Endothelial cell of umbilical vein (primary cell): ENCODE results near the gene TXNDC9.

Source experiments
- EZH2 ChIP-seq: IDR thresholded peaks from 2 replicates; pipeline ENCODE4 v1.6.1; 2012; ENCODE audit warnings: borderline replicate concordance, low read depth, mild to moderate bottlenecking, moderate library complexity, low read length, inconsistent platforms; ENCODE audit not compliant: severe bottlenecking
- GATA2 ChIP-seq: IDR thresholded peaks from 2 replicates; pipeline ENCODE4 v1.7.0; 2011; ENCODE audit warnings: low read depth, mild to moderate bottlenecking, moderate library complexity, mixed read lengths, low read length; ENCODE audit not compliant: insufficient read length, insufficient read depth
- JUN ChIP-seq: IDR thresholded peaks from 2 replicates; pipeline ENCODE4 v1.6.1; 2011; ENCODE audit warnings: borderline replicate concordance, low read depth; ENCODE audit not compliant: insufficient read length, insufficient read depth
- MYC ChIP-seq: IDR thresholded peaks from one replicate; pipeline ENCODE4 v1.6.1; 2011; ENCODE audit warnings: mild to moderate bottlenecking, low read depth, low read length
- POLR2A ChIP-seq: IDR thresholded peaks from 2 replicates; pipeline ENCODE4 v1.6.1; 2012; ENCODE audit warnings: low read depth, mild to moderate bottlenecking, control low read depth, low read length
- POLR2AphosphoS5 ChIP-seq: IDR thresholded peaks from 2 replicates; pipeline ENCODE4 v1.6.1; 2012; ENCODE audit warnings: low read depth, mild to moderate bottlenecking, control low read depth, low read length, moderate library complexity; ENCODE audit not compliant: insufficient read depth
- TF ChIP-seq, protein P1 (sequence below), 2 donors: IDR thresholded peaks; 1 replicate in 1 of 2; 2 replicates in 1 of 2; pipeline ENCODE4 v1.5.1; 2011; ENCODE audit warnings: low read length in 2 of 2, mild to moderate bottlenecking in 2 of 2, moderate library complexity in 2 of 2, control low read depth in 1 of 2, inconsistent platforms in 1 of 2, low read depth in 1 of 2; ENCODE audit not compliant: insufficient read depth in 1 of 2; ENCODE audit errors: extremely low read depth in 1 of 2
- TF ChIP-seq, protein P2 (sequence below): IDR thresholded peaks from 2 replicates; pipeline ENCODE4 v1.6.1; 2011; ENCODE audit not compliant: insufficient read depth, insufficient read length

DNA sequence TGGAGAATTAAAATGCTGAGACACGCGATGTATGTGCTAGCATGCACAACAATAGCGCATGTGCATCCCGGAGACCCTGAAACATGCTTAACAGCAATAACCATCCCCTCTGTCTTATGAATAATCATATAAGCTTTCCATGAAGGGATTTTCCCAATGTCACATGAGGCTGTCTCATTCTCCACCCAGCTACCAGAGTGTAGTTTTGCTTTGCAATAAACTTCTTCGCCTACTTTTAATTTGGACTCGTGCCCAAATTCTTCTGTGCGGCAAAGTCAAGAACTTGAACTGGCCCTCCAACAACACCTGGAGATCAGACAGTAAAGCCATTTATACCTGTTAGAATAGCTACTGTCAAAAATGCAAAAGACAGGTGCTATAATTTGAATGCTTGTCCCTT, 50.6 kb downstream of the TXNDC9 start:
- TF ChIP-seq, protein P1, sequence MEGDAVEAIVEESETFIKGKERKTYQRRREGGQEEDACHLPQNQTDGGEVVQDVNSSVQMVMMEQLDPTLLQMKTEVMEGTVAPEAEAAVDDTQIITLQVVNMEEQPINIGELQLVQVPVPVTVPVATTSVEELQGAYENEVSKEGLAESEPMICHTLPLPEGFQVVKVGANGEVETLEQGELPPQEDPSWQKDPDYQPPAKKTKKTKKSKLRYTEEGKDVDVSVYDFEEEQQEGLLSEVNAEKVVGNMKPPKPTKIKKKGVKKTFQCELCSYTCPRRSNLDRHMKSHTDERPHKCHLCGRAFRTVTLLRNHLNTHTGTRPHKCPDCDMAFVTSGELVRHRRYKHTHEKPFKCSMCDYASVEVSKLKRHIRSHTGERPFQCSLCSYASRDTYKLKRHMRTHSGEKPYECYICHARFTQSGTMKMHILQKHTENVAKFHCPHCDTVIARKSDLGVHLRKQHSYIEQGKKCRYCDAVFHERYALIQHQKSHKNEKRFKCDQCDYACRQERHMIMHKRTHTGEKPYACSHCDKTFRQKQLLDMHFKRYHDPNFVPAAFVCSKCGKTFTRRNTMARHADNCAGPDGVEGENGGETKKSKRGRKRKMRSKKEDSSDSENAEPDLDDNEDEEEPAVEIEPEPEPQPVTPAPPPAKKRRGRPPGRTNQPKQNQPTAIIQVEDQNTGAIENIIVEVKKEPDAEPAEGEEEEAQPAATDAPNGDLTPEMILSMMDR (IDR thresholded peaks at IDR 0.05; ENCODE audit: extremely low read depth in 1 of 2, insufficient read depth in 1 of 2, low read depth in 1 of 2, low read length in 2 of 2): no peak
- no peak for TF ChIP-seq POLR2AphosphoS5
- TF ChIP-seq POLR2A: no peak
- TF ChIP-seq EZH2: no peak
- TF ChIP-seq MYC: no peak
- TF ChIP-seq, protein P2, sequence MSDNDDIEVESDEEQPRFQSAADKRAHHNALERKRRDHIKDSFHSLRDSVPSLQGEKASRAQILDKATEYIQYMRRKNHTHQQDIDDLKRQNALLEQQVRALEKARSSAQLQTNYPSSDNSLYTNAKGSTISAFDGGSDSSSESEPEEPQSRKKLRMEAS: no peak
- TF ChIP-seq GATA2: no peak
- no peak for TF ChIP-seq JUN
